ENCODE measurements around the gene CACNB3. TPM values are rescaled to one million over a fixed set of nuclear protein-coding genes. Genes with fewer than 3 reads are reported as not detected.
A peak's percentile ranks its signal among the peaks of the same experiment; 100 is the strongest.

The CACNB3 gene
- total RNA-seq, 1 donor from 2014 or later = 11.5 TPM

GRCh38 chr12:48815126-48816110, 2.9 kb upstream of the CACNB3 start:
- Mint-ChIP-seq H3K27ac (peak overlapping the region; percentile 48), H3K36me3 (ENCODE audit: low read depth) (no peaks in the 10 kb centered on the region), H3K4me3 (ENCODE audit: low read depth) (peak overlapping the region; percentile 85), H3K4me1 (ENCODE audit: low read depth) (peaks cover 25% of the 10 kb centered on the region), H3K27me3 (ENCODE audit: low read depth) (peaks cover 25% of the 10 kb centered on the region), H3K9me3 (no peaks in the 10 kb centered on the region)
- DNase-seq (ENCODE audit: low spot score) = peak; percentile 20
- intact Hi-C loops (cut with micrococcal nuclease) = no loop called here

GRCh38 chr12:48816143-48816854, 2.0 kb upstream of the CACNB3 start:
- Mint-ChIP-seq H3K9me3 (no peaks in the 10 kb centered on the region), H3K27me3 (ENCODE audit: low read depth) (peaks cover 28% of the 10 kb centered on the region), H3K36me3 (ENCODE audit: low read depth) (no peaks in the 10 kb centered on the region), H3K4me1 (ENCODE audit: low read depth) (peaks cover 25% of the 10 kb centered on the region), H3K4me3 (ENCODE audit: low read depth) (peak overlapping the region; percentile 85), H3K27ac (no peak overlapping the region)
- no peak for DNase-seq (ENCODE audit: low spot score)
- intact Hi-C loops (cut with micrococcal nuclease) = no loop called here

- intact Hi-C loops (cut with micrococcal nuclease) = no loop called here
- no peak for DNase-seq (ENCODE audit: low spot score)
- Mint-ChIP-seq H3K36me3 (ENCODE audit: low read depth) (no peaks in the 10 kb centered on the region), H3K9me3 (no peaks in the 10 kb centered on the region), H3K4me3 (ENCODE audit: low read depth) (peak overlapping the region; percentile 76), H3K4me1 (ENCODE audit: low read depth) (peaks cover 21% of the 10 kb centered on the region), H3K27ac (no peak overlapping the region), H3K27me3 (ENCODE audit: low read depth) (peaks cover 28% of the 10 kb centered on the region)
Measured at GRCh38 chr12:48818831-48819590, 715 bp downstream of the CACNB3 start.

DNA sequence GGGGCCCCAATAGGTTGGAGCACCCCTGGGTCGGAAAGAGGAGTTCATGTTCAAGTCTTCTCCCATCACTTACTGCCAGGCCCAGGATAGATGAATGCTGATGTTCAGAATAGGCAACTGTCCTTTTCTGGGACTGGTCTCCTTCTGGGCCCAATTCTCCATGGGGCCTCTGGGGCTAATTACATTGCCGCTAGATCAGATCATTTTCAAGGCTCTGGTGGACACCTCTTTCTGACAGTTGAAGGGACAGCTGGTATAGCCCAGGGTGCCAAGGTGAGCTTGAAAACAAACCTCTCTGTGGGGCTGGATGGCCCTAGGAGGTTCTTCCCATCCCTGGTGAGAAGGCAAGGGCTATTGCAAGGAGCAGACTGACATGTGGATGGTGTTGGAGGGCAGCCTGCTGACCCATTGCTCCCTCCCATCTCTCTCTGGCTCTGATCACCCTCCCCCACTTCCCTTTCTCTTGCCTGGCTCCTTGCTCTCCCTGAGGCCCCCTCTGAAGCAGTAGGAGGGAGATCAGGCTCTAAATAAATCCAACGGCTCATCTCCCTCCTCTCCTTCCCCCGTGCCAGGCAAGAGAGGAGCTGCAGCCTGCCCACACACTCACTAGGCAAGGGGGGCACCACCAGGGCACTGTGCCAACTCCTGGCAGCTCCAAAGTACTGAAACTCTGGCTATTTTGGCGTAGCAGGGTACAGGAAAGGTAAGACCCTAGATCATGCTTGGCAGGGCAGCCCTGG, 1.9 kb downstream of the CACNB3 start:
- intact Hi-C loops (cut with micrococcal nuclease) = no loop called here
- Mint-ChIP-seq H3K9me3 (no peaks in the 10 kb centered on the region), H3K36me3 (ENCODE audit: low read depth) (no peaks in the 10 kb centered on the region), H3K4me3 (ENCODE audit: low read depth) (peak overlapping the region; percentile 64), H3K27me3 (ENCODE audit: low read depth) (peaks cover 28% of the 10 kb centered on the region), H3K4me1 (ENCODE audit: low read depth) (peaks cover 21% of the 10 kb centered on the region), H3K27ac (no peak overlapping the region)
- no peak for DNase-seq (ENCODE audit: low spot score)

GRCh38 chr12:48822139-48822538, 3.8 kb downstream of the CACNB3 start:
- Mint-ChIP-seq H3K4me3 (ENCODE audit: low read depth) (no peak overlapping the region), H3K9me3 (no peaks in the 10 kb centered on the region), H3K4me1 (ENCODE audit: low read depth) (peaks cover 10% of the 10 kb centered on the region), H3K36me3 (ENCODE audit: low read depth) (no peaks in the 10 kb centered on the region), H3K27ac (no peak overlapping the region), H3K27me3 (ENCODE audit: low read depth) (peaks cover 20% of the 10 kb centered on the region)
- no peak for DNase-seq (ENCODE audit: low spot score)
- intact Hi-C loops (cut with micrococcal nuclease) = no loop called here

- peaks cover 16% of the 10 kb centered on the region for H3K27me3 Mint-ChIP-seq (ENCODE audit: low read depth)
- intact Hi-C loops (cut with micrococcal nuclease) = no loop called here
- H3K36me3 Mint-ChIP-seq (ENCODE audit: low read depth) = no peaks in the 10 kb centered on the region
- no peak for DNase-seq (ENCODE audit: low spot score)
- H3K4me3 Mint-ChIP-seq (ENCODE audit: low read depth) = no peak overlapping the region
- no peaks in the 10 kb centered on the region for H3K9me3 Mint-ChIP-seq
- H3K27ac Mint-ChIP-seq = no peak overlapping the region
- peaks cover 5% of the 10 kb centered on the region for H3K4me1 Mint-ChIP-seq (ENCODE audit: low read depth)
Measured at GRCh38 chr12:48822711-48823110, 4.4 kb downstream of the CACNB3 start.

DNA sequence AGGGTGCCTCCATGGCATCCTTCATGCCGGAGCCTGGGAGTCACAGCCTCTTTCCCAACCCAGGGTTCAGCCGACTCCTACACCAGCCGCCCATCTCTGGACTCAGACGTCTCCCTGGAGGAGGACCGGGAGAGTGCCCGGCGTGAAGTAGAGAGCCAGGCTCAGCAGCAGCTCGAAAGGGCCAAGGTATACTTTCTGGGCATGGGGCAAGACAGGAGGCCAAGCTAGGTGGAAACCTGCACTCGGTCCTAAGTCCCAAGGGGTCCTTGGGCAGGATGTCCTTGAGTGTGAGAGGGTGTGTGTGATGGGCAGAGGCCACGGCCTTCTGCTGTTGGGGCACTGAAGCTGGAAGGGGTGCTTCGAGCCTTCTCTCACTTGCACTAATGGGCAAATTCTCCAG, 5.0 kb downstream of the CACNB3 start:
- intact Hi-C loops (cut with micrococcal nuclease) = no loop called here
- no peak for DNase-seq (ENCODE audit: low spot score)
- Mint-ChIP-seq H3K9me3 (no peaks in the 10 kb centered on the region), H3K27me3 (ENCODE audit: low read depth) (peaks cover 12% of the 10 kb centered on the region), H3K27ac (no peak overlapping the region), H3K36me3 (ENCODE audit: low read depth) (peaks cover 2% of the 10 kb centered on the region), H3K4me1 (ENCODE audit: low read depth) (peaks cover 5% of the 10 kb centered on the region), H3K4me3 (ENCODE audit: low read depth) (no peak overlapping the region)

DNA sequence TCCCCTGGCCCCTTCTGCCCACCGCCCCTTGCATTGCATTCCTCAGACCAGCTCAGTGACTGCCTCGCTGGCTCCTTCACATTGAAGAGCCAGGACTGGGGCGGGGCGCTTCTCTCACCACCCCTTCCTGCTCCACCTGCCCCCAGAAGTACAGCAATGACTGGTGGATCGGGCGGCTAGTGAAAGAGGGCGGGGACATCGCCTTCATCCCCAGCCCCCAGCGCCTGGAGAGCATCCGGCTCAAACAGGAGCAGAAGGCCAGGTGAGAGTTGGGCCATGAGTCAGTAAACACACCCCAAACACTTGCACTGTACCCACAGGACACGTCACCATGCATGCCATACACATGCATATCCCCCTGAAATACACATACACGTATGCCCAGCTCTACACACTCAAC, 5.8 kb downstream of the CACNB3 start:
- Mint-ChIP-seq H3K27me3 (ENCODE audit: low read depth) (peaks cover 8% of the 10 kb centered on the region), H3K36me3 (ENCODE audit: low read depth) (peaks cover 10% of the 10 kb centered on the region), H3K9me3 (no peaks in the 10 kb centered on the region), H3K27ac (no peak overlapping the region), H3K4me1 (ENCODE audit: low read depth) (peaks cover 1% of the 10 kb centered on the region), H3K4me3 (ENCODE audit: low read depth) (no peak overlapping the region)
- intact Hi-C loops (cut with micrococcal nuclease) = no loop called here
- DNase-seq (ENCODE audit: low spot score) = no peak

- Mint-ChIP-seq H3K36me3 (ENCODE audit: low read depth) (peaks cover 17% of the 10 kb centered on the region), H3K4me3 (ENCODE audit: low read depth) (no peak overlapping the region), H3K27me3 (ENCODE audit: low read depth) (peaks cover 5% of the 10 kb centered on the region), H3K9me3 (no peaks in the 10 kb centered on the region), H3K4me1 (ENCODE audit: low read depth) (no peaks in the 10 kb centered on the region), H3K27ac (no peak overlapping the region)
- DNase-seq (ENCODE audit: low spot score) = no peak
- intact Hi-C loops (cut with micrococcal nuclease) = no loop called here
Measured at GRCh38 chr12:48824905-48825304, 6.6 kb downstream of the CACNB3 start.

- intact Hi-C loops (cut with micrococcal nuclease) = no loop called here
- no peaks in the 10 kb centered on the region for H3K4me1 Mint-ChIP-seq (ENCODE audit: low read depth)
- H3K36me3 Mint-ChIP-seq (ENCODE audit: low read depth) = peaks cover 31% of the 10 kb centered on the region
- no peak overlapping the region for H3K4me3 Mint-ChIP-seq (ENCODE audit: low read depth)
- H3K27ac Mint-ChIP-seq = no peak overlapping the region
- no peaks in the 10 kb centered on the region for H3K9me3 Mint-ChIP-seq
- DNase-seq (ENCODE audit: low spot score) = no peak
- H3K27me3 Mint-ChIP-seq (ENCODE audit: low read depth) = no peaks in the 10 kb centered on the region
Measured at GRCh38 chr12:48826209-48826855, 8.0 kb downstream of the CACNB3 start.

DNA sequence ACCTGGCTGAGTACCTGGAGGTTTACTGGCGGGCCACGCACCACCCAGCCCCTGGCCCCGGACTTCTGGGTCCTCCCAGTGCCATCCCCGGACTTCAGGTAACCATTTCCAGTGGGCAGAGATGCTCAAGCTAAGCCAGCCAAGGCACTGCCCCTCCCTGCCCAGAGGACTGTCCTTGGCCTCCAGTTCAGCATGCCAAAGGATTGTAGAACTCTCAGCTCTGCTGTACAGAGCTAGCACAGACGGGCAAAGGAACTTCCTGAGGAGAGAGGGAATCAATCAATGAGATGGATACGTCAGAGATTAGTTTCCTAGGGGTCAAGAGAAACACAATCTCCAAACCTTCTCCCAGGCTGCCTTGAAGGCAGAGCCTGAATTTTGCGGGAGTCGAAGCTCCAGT, 8.7 kb downstream of the CACNB3 start:
- no peak for DNase-seq (ENCODE audit: low spot score)
- Mint-ChIP-seq H3K27me3 (ENCODE audit: low read depth) (no peaks in the 10 kb centered on the region), H3K4me1 (ENCODE audit: low read depth) (no peaks in the 10 kb centered on the region), H3K9me3 (no peaks in the 10 kb centered on the region), H3K27ac (no peak overlapping the region), H3K4me3 (ENCODE audit: low read depth) (no peak overlapping the region), H3K36me3 (ENCODE audit: low read depth) (peaks cover 35% of the 10 kb centered on the region)
- intact Hi-C loops (cut with micrococcal nuclease) = no loop called here

All from activated T-helper 2 cell treated with anti-CD3 and anti-CD28 coated beads, Interferon-gamma antibody, Interleukin-2, Interleukin-4, amounts not matched to agents 10 μg/mL and 5 μg/mL and 100 μg/mL, durations not matched to agents 14 hours and 24 hours and 36 hours (primary cell).